ENCODE results near the gene CD244.

DNA sequence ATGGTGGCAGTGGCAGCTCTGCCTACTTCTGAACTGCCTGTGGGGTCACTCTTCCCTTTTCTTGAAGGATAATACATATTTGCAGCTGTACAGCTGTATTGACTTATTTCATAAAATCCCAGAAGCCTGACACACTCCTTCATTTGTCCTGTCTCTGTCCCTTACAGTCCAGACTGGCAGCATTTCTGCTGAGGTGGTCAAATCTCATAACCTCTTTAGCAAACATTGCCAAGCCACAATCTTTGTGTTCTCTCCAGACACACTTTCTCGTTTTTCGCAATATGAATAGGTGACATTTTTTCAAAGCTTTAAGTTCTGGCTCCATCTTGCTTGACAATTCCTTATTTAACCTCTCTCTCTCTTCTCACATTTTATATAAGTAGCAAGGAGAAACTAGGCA is 51.5 kb downstream of the CD244 start:
- TF ChIP-seq, protein P1, sequence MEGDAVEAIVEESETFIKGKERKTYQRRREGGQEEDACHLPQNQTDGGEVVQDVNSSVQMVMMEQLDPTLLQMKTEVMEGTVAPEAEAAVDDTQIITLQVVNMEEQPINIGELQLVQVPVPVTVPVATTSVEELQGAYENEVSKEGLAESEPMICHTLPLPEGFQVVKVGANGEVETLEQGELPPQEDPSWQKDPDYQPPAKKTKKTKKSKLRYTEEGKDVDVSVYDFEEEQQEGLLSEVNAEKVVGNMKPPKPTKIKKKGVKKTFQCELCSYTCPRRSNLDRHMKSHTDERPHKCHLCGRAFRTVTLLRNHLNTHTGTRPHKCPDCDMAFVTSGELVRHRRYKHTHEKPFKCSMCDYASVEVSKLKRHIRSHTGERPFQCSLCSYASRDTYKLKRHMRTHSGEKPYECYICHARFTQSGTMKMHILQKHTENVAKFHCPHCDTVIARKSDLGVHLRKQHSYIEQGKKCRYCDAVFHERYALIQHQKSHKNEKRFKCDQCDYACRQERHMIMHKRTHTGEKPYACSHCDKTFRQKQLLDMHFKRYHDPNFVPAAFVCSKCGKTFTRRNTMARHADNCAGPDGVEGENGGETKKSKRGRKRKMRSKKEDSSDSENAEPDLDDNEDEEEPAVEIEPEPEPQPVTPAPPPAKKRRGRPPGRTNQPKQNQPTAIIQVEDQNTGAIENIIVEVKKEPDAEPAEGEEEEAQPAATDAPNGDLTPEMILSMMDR (IDR thresholded peaks at IDR 0.05; ENCODE audit: insufficient read depth, low read length) = no peak
- no peak for TF ChIP-seq POLR2AphosphoS5 (IDR thresholded peaks at IDR 0.05; ENCODE audit: low read depth)
